Prostate gland (tissue), 2 donors: ENCODE measurements around the gene EPHA7. TPM values are rescaled to one million over a fixed set of nuclear protein-coding genes. Genes with fewer than 3 reads are reported as not detected.
A peak's percentile ranks its signal among the peaks of the same experiment; 100 is the strongest.

Experiments used
- DNase-seq: peaks from one replicate; pipeline ENCODE4 v3.0.0-alpha.2; 2019; ENCODE audit warnings: low spot score
- H3K27ac ChIP-seq, 2 donors: fragments of 200-600 bp; sonication (generic); 2 replicates each; pipeline ENCODE4 v1.5.1; 2017 to 2019
- H3K27me3 ChIP-seq: fragments of 200-600 bp; sonication (generic); replicated peaks from 2 replicates; pipeline ENCODE4 v1.5.1; 2019; ENCODE audit not compliant: insufficient read depth
- H3K36me3 ChIP-seq, 2 donors: fragments of 200-600 bp; sonication (generic); 1 replicate in 1 of 2; 2 replicates in 1 of 2; pipeline versions ENCODE4 v1.5.1 to v1.8.1; 2017 to 2019
- H3K4me1 ChIP-seq: fragments of 200-600 bp; sonication (generic); replicated peaks from 2 replicates; pipeline ENCODE4 v1.5.1; 2019
- H3K4me3 ChIP-seq, 2 donors: fragments of 200-600 bp; sonication (generic); 2 replicates each; pipeline ENCODE4 v1.5.1; 2017 to 2019
- H3K9me3 ChIP-seq: fragments of 200-600 bp; sonication (generic); 2 replicates; pipeline ENCODE4 v1.5.1; 2017
- POLR2A ChIP-seq: fragments of 450-650 bp; IDR thresholded peaks from one replicate; pipeline ENCODE4 v1.6.1; 2016; ENCODE audit warnings: antibody characterized with exemption, mild to moderate bottlenecking
- POLR2AphosphoS5 ChIP-seq: sonication (generic); formaldehyde crosslinking; IDR thresholded peaks from one replicate; pipeline ENCODE4 v1.6.1; 2017; ENCODE audit warnings: antibody characterized with exemption
- WGBS: methylation state at CpG from one replicate; pipeline ENCODE4 v1.1.5; 2018; 5-methylcytosine and 5-hydroxymethylcytosine counted together
- intact Hi-C: fragments of 100-400 bp; cut with DNase I; formaldehyde crosslinking; loops from one replicate; pipeline ENCODE4 v1.14.2; 2022
- total RNA-seq, 2 donors: library from RNA; depleted of rRNA; stranded (reverse); fragments of >200 nt; gene quantifications; one replicate each; pipeline ENCODE4 v1.1.0, GENCODE V29; 2016
- TF ChIP-seq, protein P1 (sequence below), 4 experiments: fragments of 200-600 bp in 2 of 4; fragments of 450-650 bp in 2 of 4; sonication (generic) in 2 of 4; IDR thresholded peaks; 1 replicate in 3 of 4; 2 replicates in 1 of 4; pipeline ENCODE4 v1.5.1; 2016 to 2019; ENCODE audit warnings: antibody characterized with exemption in 4 of 4, mild to moderate bottlenecking in 2 of 4, moderate library complexity in 2 of 4

The EPHA7 gene
- total RNA-seq, 2 donors from 2014 or later, result 5.9 to 8.7 TPM

DNA sequence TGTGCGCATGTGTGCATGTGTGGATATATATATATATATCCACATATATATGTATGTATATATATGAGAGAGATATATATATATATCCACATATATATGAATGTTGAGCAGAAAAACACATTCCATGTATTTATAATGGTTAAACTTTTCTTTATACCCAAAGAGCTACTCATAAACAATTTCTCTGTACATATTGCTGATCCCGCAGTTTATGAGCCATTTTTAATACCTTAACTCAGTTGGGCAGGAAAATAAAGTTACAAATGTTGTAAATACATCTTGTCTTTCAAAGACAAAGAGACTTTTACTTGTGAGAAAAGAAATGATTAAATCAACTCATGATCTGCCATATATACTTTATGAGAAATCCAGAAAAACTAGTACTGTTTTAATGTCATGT lies 18.1 kb upstream of the EPHA7 start:
- intact Hi-C loops, result no loop called here
- Histone ChIP-seq H3K4me1 (no peaks in the 10 kb centered on the region), H3K27me3 (no peaks in the 10 kb centered on the region), H3K4me3 (no peak overlapping the region), H3K36me3 (no peaks in the 10 kb centered on the region), H3K9me3 (no peaks in the 10 kb centered on the region), H3K27ac (peak overlapping the region in 1 of 2 donors; percentile 14)
- DNase-seq, result no peak
- TF ChIP-seq, protein P1, sequence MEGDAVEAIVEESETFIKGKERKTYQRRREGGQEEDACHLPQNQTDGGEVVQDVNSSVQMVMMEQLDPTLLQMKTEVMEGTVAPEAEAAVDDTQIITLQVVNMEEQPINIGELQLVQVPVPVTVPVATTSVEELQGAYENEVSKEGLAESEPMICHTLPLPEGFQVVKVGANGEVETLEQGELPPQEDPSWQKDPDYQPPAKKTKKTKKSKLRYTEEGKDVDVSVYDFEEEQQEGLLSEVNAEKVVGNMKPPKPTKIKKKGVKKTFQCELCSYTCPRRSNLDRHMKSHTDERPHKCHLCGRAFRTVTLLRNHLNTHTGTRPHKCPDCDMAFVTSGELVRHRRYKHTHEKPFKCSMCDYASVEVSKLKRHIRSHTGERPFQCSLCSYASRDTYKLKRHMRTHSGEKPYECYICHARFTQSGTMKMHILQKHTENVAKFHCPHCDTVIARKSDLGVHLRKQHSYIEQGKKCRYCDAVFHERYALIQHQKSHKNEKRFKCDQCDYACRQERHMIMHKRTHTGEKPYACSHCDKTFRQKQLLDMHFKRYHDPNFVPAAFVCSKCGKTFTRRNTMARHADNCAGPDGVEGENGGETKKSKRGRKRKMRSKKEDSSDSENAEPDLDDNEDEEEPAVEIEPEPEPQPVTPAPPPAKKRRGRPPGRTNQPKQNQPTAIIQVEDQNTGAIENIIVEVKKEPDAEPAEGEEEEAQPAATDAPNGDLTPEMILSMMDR (IDR thresholded peaks at IDR 0.05), result no peak
- TF ChIP-seq POLR2AphosphoS5 (peak; percentile 6), POLR2A (no peak)
- WGBS, result 73% methylated on average over 2 of the region's 2 CpGs

DNA sequence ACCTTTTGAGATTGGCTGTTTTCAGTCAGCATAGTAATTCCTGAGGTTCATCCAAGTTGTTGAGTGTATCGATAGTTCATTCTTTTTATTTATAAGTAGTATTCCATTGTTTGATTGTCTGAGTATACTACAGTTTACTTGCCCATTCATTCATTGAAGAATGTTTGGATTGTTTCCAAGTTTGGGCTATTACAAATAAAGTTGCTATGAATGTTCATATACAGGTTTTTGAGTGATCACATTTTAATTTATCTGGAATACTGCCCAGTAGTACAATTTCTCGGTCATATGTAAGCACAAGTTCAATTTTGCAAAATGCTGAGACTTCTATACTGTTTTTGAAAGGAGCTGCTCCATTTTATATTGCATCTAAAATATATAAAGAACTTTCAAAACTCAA lies 14.2 kb upstream of the EPHA7 start:
- Histone ChIP-seq H3K27ac (no peak overlapping the region), H3K36me3 (no peaks in the 10 kb centered on the region), H3K9me3 (no peaks in the 10 kb centered on the region), H3K4me1 (no peaks in the 10 kb centered on the region), H3K4me3 (no peak overlapping the region), H3K27me3 (no peaks in the 10 kb centered on the region)
- 65% methylated on average over 2 of the region's 2 CpGs for WGBS
- no peak for DNase-seq
- TF ChIP-seq POLR2AphosphoS5 (no peak), POLR2A (no peak)
- TF ChIP-seq, protein P1 (IDR thresholded peaks at IDR 0.05), result no peak
- intact Hi-C loops, result no loop called here

DNA sequence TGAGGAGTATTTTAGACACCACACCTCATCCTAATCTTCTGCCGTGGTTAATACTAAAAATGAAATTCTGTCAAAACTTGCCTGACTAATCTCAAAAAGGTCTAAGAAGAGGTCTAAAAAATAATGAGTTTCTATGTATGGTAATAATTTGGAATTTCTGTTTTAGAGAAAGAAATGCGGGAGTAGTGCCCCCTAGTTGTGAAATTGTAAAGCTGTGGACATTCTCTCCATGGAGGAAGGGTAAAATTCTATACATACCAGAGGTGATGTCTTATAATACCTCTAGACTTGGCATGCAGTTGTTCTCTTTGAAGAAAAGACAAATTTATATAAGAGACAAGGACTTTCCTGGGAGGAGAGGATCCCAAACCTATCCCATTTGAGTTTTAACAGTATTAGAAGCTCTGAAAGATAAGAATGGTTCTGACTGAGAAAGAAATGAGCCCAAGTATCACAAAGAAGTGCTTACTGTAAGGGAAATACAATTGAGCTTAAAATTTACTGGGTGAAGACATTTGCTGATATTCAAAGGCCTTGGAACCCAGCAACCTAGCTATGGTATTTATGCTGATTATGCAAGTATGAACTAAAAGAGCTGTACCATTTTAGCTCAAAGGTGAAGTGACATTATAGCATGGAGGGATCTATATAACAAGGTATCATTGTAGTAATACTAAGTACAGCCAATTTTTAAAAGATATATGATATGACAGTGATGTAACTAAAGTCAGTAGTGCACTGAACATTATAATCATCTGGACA lies 5.1 kb upstream of the EPHA7 start:
- 74% methylated on average over 2 of the region's 2 CpGs for WGBS
- Histone ChIP-seq H3K4me3 (no peak overlapping the region), H3K4me1 (no peaks in the 10 kb centered on the region), H3K27me3 (no peaks in the 10 kb centered on the region), H3K27ac (no peak overlapping the region), H3K36me3 (no peaks in the 10 kb centered on the region), H3K9me3 (no peaks in the 10 kb centered on the region)
- TF ChIP-seq, protein P1 (IDR thresholded peaks at IDR 0.05), result peak in 3 of 4 experiments; percentile 23 to 33 (median 29)
- TF ChIP-seq POLR2A, result no peak
- intact Hi-C loops, result loop anchor here (5.0 to 10.0 kb wide), 3 partner anchors 358 to 650 kb away; no protein-coding TSS in a partner anchor
- no peak for DNase-seq

DNA sequence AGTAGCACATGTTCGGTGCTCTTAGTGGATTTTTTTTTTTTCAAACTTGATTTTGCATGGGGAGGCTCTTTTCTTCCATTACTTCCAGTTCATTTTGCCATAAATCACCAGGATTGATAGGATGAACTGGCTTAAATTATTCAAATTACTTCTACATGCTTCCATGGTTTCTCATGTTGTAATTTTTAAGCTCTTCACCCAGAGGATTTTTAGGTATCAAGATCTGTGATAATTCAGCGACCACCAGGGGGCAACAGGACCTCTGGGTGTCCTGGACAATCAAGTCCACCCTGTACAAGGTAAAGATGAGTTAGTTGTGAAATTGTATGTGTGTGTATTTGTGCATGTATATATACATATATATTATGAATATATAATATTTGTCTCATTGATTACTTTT lies 4.2 kb upstream of the EPHA7 start:
- intact Hi-C loops, result loop anchor here (10.0 kb wide), 2 partner anchors 621 to 651 kb away; no protein-coding TSS in a partner anchor
- WGBS, result 59% methylated on average over 2 of the region's 2 CpGs
- Histone ChIP-seq H3K9me3 (no peaks in the 10 kb centered on the region), H3K4me1 (no peaks in the 10 kb centered on the region), H3K27ac (no peak overlapping the region), H3K36me3 (no peaks in the 10 kb centered on the region), H3K4me3 (no peak overlapping the region), H3K27me3 (no peaks in the 10 kb centered on the region)
- DNase-seq, result peak; percentile 25
- TF ChIP-seq POLR2AphosphoS5, result no peak
- TF ChIP-seq, protein P1 (IDR thresholded peaks at IDR 0.05), result peak; percentile 17 to 42 (median 41)
